GM12873 (cell line): ENCODE measurements around the gene ZBTB39.

ENCODE experiments used
- TF ChIP-seq, protein P1 (sequence below): IDR thresholded peaks from 2 replicates; pipeline ENCODE4 v1.5.1; 2012; ENCODE audit warnings: low read depth, mild to moderate bottlenecking, moderate library complexity, low read length, control low read depth; ENCODE audit not compliant: insufficient read depth; ENCODE audit errors: missing control alignments

Gene ZBTB39

GRCh38 chr12:57011438-57012424 is 5.4 kb upstream of the ZBTB39 start:
- TF ChIP-seq, protein P1, sequence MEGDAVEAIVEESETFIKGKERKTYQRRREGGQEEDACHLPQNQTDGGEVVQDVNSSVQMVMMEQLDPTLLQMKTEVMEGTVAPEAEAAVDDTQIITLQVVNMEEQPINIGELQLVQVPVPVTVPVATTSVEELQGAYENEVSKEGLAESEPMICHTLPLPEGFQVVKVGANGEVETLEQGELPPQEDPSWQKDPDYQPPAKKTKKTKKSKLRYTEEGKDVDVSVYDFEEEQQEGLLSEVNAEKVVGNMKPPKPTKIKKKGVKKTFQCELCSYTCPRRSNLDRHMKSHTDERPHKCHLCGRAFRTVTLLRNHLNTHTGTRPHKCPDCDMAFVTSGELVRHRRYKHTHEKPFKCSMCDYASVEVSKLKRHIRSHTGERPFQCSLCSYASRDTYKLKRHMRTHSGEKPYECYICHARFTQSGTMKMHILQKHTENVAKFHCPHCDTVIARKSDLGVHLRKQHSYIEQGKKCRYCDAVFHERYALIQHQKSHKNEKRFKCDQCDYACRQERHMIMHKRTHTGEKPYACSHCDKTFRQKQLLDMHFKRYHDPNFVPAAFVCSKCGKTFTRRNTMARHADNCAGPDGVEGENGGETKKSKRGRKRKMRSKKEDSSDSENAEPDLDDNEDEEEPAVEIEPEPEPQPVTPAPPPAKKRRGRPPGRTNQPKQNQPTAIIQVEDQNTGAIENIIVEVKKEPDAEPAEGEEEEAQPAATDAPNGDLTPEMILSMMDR: no peak

DNA sequence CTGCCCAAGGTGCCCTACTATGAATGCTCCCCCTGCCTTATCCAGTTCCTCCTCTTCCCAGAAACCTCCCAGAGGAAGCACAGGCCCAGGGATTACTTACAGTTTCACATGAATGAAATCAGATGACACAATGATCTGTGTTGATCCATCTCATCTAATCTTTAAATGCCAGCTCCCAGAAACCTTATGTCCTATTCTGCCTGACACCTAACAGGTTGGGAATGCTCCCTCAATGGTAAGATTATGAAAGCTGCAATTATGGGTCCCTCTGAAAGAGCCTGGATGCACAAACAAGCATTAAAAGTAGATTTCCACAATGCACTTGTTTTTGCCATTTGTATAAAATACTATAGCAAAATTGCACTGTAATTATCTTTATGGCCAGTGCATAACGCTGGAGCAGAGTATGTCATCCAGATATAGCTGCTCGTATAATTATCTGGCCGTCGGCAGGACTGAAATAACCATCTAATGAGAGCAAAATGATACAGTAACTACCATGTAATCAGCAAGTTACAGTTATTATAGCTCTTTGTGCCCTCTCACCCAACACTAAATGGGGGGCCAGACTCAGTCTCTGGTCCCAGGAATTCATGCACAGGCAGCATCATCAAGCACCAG is 4.4 kb upstream of the ZBTB39 start:
- TF ChIP-seq, protein P1: no peak

GRCh38 chr12:57009949-57010626 is 3.7 kb upstream of the ZBTB39 start:
- TF ChIP-seq, protein P1: no peak

DNA sequence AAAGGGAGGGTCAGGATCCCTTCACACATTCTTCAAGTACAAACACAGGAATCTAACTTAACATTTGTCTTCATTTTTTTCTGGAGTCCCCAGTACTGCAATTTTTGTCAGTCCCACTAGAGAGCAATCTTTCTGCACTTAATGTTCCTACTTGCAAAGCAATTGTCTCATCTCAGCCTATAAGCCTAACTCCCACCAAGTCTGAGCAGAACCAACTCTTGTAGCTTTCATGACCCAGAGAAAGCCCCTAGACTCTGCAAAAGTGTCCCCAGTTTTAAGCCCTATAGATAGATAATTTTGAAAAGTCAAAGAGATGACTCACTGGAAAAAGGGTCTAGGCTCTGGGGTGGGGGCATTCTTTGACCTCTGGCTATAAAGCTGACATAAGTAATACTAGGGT is 1.8 kb upstream of the ZBTB39 start:
- TF ChIP-seq, protein P1: peak; percentile 78

DNA sequence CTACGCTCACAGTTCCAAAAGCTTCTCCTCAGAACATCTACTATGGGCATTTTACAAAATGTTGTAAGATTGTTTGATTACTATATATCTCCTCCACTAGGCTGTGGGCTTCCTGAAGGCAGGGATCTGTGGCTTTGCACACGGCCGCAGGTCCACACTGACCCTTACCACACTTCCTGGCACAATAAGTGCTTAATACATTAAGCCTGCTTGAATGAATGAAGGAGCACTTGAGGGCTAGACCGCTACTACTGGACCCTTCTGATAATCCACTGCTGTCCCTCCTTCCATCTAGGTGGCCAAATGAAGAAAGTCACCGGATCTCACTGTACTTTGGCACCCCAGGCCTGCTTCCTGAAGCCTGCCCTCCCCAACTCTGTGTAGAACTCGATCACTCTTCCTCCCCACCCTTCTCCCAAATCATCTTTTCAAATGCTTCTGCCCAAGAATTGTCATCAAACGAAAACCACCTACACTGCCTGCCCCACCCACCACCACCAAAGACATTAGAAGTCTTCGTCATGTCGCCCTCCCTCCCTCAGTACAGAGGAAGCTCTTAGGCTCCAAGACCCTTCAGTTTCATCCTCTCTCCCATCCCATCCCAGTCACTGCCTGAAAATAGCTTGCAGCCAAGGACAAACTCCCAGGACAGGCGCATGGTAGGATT is 596 bp upstream of the ZBTB39 start:
- TF ChIP-seq, protein P1: no peak

GRCh38 chr12:57004651-57005050 is 1.7 kb downstream of the ZBTB39 start:
- TF ChIP-seq, protein P1: no peak
